ENCODE data around the gene APOBEC2. TPM values are rescaled to one million over a fixed set of nuclear protein-coding genes. Genes with fewer than 3 reads are reported as not detected.

Gene APOBEC2
- total RNA-seq, 2 experiments from 2014 or later = not detected

DNA sequence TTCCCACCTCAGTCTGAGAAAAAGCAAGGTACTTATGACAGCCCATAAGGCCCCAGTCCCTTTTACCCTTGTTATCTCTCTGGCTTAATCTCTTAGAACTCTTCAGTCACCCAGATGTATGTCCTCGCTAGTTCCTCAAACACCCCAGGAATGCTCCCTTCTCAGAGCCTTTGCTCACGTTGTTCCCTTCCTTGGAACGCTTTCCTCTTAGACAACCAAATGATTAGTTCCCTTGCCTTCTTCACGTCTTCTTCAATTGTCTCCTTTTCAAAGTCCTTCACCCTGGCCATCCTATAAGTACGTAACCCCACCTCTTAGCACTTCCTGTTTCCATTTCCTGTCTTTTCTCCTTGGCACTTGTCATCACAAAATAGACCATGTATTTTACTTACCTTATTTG lies 1.1 kb upstream of the APOBEC2 start:
- CTCF ChIA-PET = interaction anchor here (3.0 kb wide), 1 partner anchor 13 kb away, joined by 8 read pairs; the partner anchor contains the start of gene UNC5CL

DNA sequence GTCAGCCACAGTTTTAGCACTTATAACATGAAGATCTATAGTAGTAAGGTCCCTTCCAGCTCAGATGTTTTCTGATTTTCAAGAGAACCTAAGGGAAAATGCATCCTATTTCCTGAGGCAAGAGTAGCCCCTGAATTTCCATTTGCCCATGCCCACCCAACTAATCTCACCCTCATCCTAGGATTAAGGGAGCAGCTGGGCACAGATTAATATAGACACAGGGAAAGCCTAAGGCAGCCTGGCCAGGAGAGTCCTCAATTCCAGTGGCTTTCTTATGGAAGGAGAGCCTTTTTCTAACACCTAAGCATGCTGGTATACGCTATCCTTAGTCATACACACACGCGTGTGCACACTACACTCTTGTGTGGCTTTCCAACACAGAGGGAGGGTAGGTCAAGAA lies 1.5 kb downstream of the APOBEC2 start:
- ChIA-PET POLR2A (no interaction called here), CTCF (interaction anchor here (1.5 to 3.0 kb wide), 3 partner anchors 9 to 27 kb away, joined by 4 to 9 read pairs (median 8); partner anchors contain the start of gene UNC5CL)

More for the DNA sequence above, 1.1 kb upstream of the APOBEC2 start:
- POLR2A ChIA-PET = no interaction called here

DNA sequence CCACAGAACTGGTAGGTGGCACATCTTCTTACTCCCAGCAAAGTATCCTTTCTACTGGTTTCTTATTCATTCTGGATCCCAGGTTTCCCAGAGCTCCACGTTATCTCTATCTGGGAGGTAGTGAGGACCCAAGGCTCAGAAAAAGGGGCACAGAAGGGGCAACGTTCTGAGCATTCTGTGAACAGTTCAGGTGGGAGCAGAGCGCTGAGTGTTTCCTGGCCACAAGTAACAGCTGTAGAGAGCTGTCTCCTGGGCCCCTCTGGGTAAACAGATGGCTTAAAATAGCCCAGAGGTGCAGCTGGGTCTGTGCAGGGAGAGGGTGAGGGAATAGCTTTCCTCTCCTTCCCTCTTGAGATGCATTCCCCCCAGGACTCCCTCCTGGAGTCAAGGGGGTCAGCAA lies 2.1 kb downstream of the APOBEC2 start:
- CTCF ChIA-PET = interaction anchor here (2.9 kb wide), 1 partner anchor 27 kb away, joined by 9 read pairs; no protein-coding TSS in a partner anchor
- POLR2A ChIA-PET = no interaction called here

DNA sequence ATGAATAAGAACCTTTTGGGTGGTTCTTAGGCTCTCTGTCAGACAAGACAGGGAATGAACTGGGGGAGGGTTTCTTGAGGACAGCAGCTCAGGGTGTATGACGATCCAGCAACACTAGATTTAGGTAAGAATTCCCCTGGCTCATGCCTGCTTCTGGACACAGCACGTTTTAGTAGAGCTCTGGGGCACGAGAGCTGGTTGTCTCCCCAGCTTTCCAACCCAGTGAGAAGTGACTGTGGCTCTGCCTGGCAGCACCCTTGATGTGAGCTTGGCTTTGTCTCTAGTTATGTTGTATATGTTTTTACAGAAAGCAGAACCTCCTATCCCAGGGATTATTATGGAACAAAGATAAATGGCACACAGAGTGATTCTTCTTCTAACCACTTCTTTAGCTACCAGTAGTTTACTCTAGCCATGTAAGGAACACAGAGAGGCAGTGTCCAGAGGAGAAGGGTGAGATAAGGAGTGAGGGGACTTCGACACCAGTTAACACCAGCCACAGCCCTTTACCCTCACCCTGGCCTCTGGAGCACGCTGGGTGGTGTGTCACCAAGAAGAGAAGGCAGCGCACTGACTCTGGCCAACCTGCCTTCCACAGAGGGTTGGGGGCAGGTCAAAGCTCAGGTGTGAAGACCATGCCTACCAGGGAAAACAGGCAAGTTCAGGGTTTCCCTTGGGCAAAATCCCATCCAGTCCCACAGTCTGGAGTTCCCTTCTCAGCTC lies 3.9 kb downstream of the APOBEC2 start:
- POLR2A ChIA-PET = no interaction called here
- CTCF ChIA-PET = interaction anchor here (1.4 to 2.9 kb wide), 2 partner anchors 21 to 29 kb away, joined by 5 to 9 read pairs; no protein-coding TSS in a partner anchor

DNA sequence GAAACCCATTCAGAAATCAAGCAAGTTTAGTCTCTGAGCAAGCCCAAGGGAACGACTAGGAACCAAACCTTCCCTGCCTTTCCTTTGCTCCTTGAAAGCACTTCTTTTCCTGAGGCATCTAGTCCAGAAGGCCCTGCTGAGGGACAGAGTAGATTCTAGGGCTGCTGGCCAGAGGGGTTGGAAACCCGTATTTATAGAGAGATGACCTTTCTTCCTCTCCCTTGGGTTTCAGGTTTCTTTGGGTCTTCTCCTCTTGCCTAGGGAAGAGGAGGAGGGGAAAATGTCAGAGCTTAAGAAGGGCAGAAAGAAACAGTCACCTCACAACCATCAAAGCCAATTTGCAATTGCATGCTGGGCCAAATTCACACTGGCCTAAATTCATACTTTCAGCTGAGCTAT lies 5.8 kb downstream of the APOBEC2 start:
- ChIA-PET CTCF (no interaction called here), POLR2A (no interaction called here)

DNA sequence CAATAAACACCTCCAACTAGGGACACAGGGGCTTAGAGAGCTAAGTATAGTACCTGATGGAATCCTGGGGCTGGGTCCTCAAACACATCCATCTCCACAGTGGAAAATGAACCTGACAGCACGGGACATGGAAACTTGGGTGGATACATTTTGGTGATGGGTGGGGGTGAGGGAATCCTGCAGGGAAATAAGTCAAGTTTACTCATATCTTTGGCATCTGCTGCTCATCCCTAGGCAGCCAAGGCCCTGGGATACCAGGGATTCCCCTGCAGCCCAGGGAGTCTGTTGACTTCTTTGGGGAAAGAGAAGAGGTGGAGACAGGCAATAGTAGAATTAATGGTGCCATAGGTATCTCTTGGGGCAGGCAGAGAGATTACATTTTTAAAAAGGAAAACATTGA lies 6.6 kb downstream of the APOBEC2 start:
- POLR2A ChIA-PET = no interaction called here
- CTCF ChIA-PET = no interaction called here

DNA sequence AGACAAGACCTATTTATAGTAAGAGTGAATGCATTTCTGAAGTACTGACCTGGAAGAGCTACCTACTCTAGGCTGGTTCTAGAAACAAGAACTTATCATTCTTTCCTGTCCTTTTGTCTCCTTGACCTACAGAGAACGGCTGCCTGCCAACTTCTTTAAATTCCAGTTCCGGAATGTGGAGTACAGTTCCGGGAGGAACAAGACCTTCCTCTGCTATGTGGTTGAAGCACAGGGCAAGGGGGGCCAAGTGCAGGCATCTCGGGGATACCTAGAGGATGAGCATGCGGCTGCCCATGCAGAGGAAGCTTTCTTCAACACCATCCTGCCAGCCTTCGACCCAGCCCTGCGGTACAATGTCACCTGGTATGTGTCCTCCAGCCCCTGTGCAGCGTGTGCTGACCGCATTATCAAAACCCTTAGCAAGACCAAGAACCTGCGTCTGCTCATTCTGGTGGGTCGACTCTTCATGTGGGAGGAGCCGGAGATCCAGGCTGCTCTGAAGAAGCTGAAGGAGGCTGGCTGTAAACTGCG lies 8.3 kb downstream of the APOBEC2 start:
- CTCF ChIA-PET = interaction anchor here (0.6 kb wide), 1 partner anchor 533 kb away, joined by 3 read pairs; no protein-coding TSS in a partner anchor
- POLR2A ChIA-PET = interaction anchor here (0.7 kb wide), 1 partner anchor 236 kb away, joined by 9 read pairs; no protein-coding TSS in a partner anchor

DNA sequence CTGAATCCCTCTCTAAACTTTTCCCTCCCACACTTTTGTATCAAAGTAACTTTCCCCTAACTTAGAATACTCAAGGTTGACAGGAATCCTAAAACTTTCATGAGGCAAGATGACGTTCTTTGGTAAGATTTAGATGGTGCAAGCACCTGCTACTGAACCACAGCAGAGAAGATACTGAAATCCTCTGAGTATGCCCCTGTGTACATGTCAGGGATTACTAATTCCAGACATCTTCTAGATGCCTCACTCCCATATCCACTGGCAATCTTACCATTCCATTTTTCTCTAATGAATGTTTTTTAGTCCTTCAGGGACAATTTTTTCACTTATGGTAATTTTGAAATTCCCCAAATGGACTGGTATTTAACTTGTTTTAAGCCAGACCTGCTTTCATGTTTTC lies 9.1 kb downstream of the APOBEC2 start:
- ChIA-PET CTCF (no interaction called here), POLR2A (no interaction called here)

DNA sequence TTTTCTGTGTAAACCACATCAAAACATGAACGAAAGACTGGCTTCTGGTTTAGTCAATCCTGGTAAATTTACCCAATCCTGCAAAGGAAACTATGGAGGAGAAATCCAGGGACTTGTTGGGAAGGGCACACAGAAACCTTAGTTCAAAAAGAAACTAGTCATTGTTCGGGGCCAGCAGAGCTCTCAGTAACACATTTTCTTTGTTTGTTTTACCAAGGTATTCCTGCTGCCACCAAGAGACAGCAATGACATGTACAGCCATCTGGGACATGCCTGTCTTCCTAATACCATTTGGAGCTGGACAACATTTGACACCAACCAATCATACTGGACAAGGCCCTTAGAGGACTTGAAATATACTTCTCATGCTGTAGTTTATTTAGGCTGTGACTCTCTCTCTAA lies 10.9 kb downstream of the APOBEC2 start:
- ChIA-PET POLR2A (no interaction called here), CTCF (no interaction called here)

GRCh38 chr6:41064841-41065240 lies 11.8 kb downstream of the APOBEC2 start:
- ChIA-PET POLR2A (no interaction called here), CTCF (no interaction called here)

DNA sequence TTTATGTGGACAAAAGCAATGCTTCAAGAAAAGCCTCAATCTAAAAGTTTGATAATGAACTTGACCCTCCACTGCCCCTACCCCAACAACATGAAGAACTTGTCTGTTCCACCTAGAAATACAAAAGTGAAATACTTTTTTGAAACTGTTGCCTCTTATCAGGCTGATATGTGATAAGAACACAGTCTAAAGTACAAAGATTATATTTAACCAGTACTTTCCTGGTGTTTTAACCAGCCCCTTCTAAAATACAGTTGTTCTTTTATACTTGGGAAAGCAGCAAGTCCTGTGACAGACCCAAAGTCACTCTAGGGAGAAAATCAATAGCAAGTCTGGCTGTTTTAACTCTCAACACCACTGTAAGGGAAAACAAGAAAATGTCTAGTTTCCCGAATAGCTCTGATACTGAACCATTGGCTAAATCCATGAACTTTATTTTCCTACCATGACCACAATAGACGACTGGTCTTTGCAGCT lies 12.6 kb downstream of the APOBEC2 start:
- ChIA-PET CTCF (no interaction called here), POLR2A (no interaction called here)

GRCh38 chr6:41066867-41067304 lies 13.9 kb downstream of the APOBEC2 start:
- CTCF ChIA-PET = no interaction called here

GRCh38 chr6:41071501-41071922 lies 18.5 kb downstream of the APOBEC2 start:
- CTCF ChIA-PET = interaction anchor here (1.4 kb wide), 1 partner anchor 43 kb away, joined by 3 read pairs; no protein-coding TSS in a partner anchor
- POLR2A ChIA-PET = no interaction called here

More at GRCh38 chr6:41066867-41067304, 13.9 kb downstream of the APOBEC2 start:
- POLR2A ChIA-PET = no interaction called here

- ChIA-PET CTCF (interaction anchor here (1.4 kb wide), 1 partner anchor 44 kb away, joined by 3 read pairs; no protein-coding TSS in a partner anchor), POLR2A (no interaction called here)
Measured at GRCh38 chr6:41071923-41072835, 19.2 kb downstream of the APOBEC2 start, which contains the start of gene OARD1. TSS of gene OARD1 (minus strand) at chr6:41072356. CDS start at chr6:41071634, 722 bp downstream.

DNA sequence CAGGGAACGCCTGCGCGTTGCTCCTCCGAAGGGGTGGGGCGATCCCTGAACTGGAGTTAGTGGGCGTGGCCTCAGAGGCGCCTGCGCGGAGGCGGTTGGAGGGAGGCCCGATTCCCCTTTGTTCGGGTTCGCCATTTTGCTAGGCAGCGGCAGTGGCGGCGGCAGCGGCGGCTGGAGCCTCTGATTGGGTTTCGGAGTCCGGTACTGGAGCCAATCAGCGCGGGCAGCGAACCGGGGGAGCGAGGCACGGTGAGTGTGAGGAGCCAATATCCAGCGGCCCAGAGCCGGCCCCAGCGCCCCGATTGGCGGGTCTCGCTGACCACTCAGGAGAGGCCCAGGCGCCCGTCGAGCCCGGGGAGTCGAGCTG lies 19.8 kb downstream of the APOBEC2 start, which contains the start of gene NFYA:
TSS of gene NFYA (plus strand) at position 139 of the 367 bp plus-strand sequence. CDS start 6,116 bp downstream, outside the sequence.
- ChIA-PET CTCF (no interaction called here), POLR2A (no interaction called here)

GRCh38 chr6:41073203-41073967 lies 20.4 kb downstream of the APOBEC2 start:
- CTCF ChIA-PET = no interaction called here
- POLR2A ChIA-PET = no interaction called here

- ChIA-PET POLR2A (interaction anchor here (0.6 to 1.1 kb wide), 2 partner anchors 18 to 204 kb away, joined by 3 to 11 read pairs; no protein-coding TSS in a partner anchor), CTCF (no interaction called here)
Measured at GRCh38 chr6:41073968-41074691, 21.1 kb downstream of the APOBEC2 start.

- CTCF ChIA-PET = no interaction called here
- POLR2A ChIA-PET = interaction anchor here (0.6 to 1.1 kb wide), 3 partner anchors 17 to 203 kb away, joined by 3 to 11 read pairs (median 3); no protein-coding TSS in a partner anchor
Measured at GRCh38 chr6:41074692-41075436, 21.9 kb downstream of the APOBEC2 start.

Data from activated CD8-positive, alpha-beta memory T cell treated with anti-CD3 and anti-CD28 coated beads for 36 hours (primary cell).